WTC11 (cell line): ENCODE measurements around the gene AGPAT3.

Experiments
- GRHL2 ChIP-seq: fragments of 250-450 bp; sonication (Bioruptor Pico); IDR thresholded peaks from 2 replicates; pipeline ENCODE4 v1.8.0; 2022; ENCODE audit warnings: mild to moderate bottlenecking, moderate library complexity; ENCODE audit not compliant: insufficient replicate concordance, severe bottlenecking
- TF ChIP-seq, protein P1 (sequence below): fragments of 200-600 bp; IDR thresholded peaks from 2 replicates; pipeline ENCODE4 v1.8.0; 2022; ENCODE audit warnings: antibody characterized with exemption
- TF ChIP-seq, protein P2 (sequence below): sonication (generic); formaldehyde crosslinking; IDR thresholded peaks from 2 replicates; pipeline ENCODE4 v1.8.1; 2023; ENCODE audit warnings: mild to moderate bottlenecking, missing genetic modification reagents, moderate library complexity
- TF ChIP-seq, protein P3 (sequence below): sonication (generic); formaldehyde crosslinking; IDR thresholded peaks from 2 replicates; pipeline ENCODE4 v1.8.1; 2022; ENCODE audit warnings: low read depth, missing genetic modification reagents, borderline replicate concordance

- TF ChIP-seq GRHL2 (CRISPR knock-in tag), result no peak
- TF ChIP-seq, protein P1, sequence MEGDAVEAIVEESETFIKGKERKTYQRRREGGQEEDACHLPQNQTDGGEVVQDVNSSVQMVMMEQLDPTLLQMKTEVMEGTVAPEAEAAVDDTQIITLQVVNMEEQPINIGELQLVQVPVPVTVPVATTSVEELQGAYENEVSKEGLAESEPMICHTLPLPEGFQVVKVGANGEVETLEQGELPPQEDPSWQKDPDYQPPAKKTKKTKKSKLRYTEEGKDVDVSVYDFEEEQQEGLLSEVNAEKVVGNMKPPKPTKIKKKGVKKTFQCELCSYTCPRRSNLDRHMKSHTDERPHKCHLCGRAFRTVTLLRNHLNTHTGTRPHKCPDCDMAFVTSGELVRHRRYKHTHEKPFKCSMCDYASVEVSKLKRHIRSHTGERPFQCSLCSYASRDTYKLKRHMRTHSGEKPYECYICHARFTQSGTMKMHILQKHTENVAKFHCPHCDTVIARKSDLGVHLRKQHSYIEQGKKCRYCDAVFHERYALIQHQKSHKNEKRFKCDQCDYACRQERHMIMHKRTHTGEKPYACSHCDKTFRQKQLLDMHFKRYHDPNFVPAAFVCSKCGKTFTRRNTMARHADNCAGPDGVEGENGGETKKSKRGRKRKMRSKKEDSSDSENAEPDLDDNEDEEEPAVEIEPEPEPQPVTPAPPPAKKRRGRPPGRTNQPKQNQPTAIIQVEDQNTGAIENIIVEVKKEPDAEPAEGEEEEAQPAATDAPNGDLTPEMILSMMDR, result no peak
- TF ChIP-seq, protein P2, sequence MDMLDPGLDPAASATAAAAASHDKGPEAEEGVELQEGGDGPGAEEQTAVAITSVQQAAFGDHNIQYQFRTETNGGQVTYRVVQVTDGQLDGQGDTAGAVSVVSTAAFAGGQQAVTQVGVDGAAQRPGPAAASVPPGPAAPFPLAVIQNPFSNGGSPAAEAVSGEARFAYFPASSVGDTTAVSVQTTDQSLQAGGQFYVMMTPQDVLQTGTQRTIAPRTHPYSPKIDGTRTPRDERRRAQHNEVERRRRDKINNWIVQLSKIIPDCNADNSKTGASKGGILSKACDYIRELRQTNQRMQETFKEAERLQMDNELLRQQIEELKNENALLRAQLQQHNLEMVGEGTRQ (CRISPR knock-in tag), result no peak
- TF ChIP-seq, protein P3, sequence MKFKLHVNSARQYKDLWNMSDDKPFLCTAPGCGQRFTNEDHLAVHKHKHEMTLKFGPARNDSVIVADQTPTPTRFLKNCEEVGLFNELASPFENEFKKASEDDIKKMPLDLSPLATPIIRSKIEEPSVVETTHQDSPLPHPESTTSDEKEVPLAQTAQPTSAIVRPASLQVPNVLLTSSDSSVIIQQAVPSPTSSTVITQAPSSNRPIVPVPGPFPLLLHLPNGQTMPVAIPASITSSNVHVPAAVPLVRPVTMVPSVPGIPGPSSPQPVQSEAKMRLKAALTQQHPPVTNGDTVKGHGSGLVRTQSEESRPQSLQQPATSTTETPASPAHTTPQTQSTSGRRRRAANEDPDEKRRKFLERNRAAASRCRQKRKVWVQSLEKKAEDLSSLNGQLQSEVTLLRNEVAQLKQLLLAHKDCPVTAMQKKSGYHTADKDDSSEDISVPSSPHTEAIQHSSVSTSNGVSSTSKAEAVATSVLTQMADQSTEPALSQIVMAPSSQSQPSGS (CRISPR knock-in tag), result no peak
Measured at GRCh38 chr21:43967981-43968380, 103.0 kb downstream of the AGPAT3 start.
